ENCODE results near the gene MFSD6.
"Not testable (repeated sequence)": the region's sequence is repeated elsewhere in the genome, so short reads cannot be mapped to it uniquely, and the experiment has no call there.

Gene MFSD6

GRCh38 chr2:190407662-190408537 is at the start of gene MFSD6:
TSS of gene MFSD6 (plus strand) at chr2:190408355. CDS start at chr2:190436030, 27,675 bp downstream.
- DNase-seq = no peak

- not testable (repeated sequence) for DNase-seq
Observed at GRCh38 chr2:190358655-190359448, 49.3 kb upstream of the MFSD6 start.

GRCh38 chr2:190360561-190360960 is 47.6 kb upstream of the MFSD6 start:
- DNase-seq = no peak

GRCh38 chr2:190360965-190361364 is 47.2 kb upstream of the MFSD6 start:
- no peak for DNase-seq

- DNase-seq = no peak
Observed at GRCh38 chr2:190361572-190361971, 46.6 kb upstream of the MFSD6 start.

- DNase-seq = no peak
Observed at GRCh38 chr2:190362894-190363293, 45.3 kb upstream of the MFSD6 start.

- no peak for DNase-seq
Observed at GRCh38 chr2:190365499-190366204, 42.5 kb upstream of the MFSD6 start.

- DNase-seq = no peak
Observed at GRCh38 chr2:190366248-190366753, 41.9 kb upstream of the MFSD6 start.

- DNase-seq = no peak
Observed at GRCh38 chr2:190367091-190367490, 41.1 kb upstream of the MFSD6 start.

- no peak for DNase-seq
Observed at GRCh38 chr2:190369635-190370034, 38.5 kb upstream of the MFSD6 start.

- DNase-seq = no peak
Observed at GRCh38 chr2:190376083-190376482, 32.1 kb upstream of the MFSD6 start.

- no peak for DNase-seq
Observed at GRCh38 chr2:190376591-190377245, 31.4 kb upstream of the MFSD6 start.

- DNase-seq = no peak
Observed at GRCh38 chr2:190378880-190379237, 29.3 kb upstream of the MFSD6 start.

- no peak for DNase-seq
Observed at GRCh38 chr2:190379249-190379964, 28.7 kb upstream of the MFSD6 start.

- DNase-seq = no peak
Observed at GRCh38 chr2:190380962-190381412, 27.2 kb upstream of the MFSD6 start.

- DNase-seq = peak; percentile 35
Observed at GRCh38 chr2:190382851-190383250, 25.3 kb upstream of the MFSD6 start.

GRCh38 chr2:190387422-190387821 is 20.7 kb upstream of the MFSD6 start:
- no peak for DNase-seq

- no peak for DNase-seq
Observed at GRCh38 chr2:190396271-190396670, 11.9 kb upstream of the MFSD6 start.

- no peak for DNase-seq
Observed at GRCh38 chr2:190402986-190403603, 5.1 kb upstream of the MFSD6 start.

- DNase-seq = peak; percentile 77
Observed at GRCh38 chr2:190404487-190404886, 3.7 kb upstream of the MFSD6 start.

- no peak for DNase-seq
Observed at GRCh38 chr2:190405070-190405469, 3.1 kb upstream of the MFSD6 start.

Data from MV-4-11 (cell line).